CD4-positive, alpha-beta T cell treated with Interleukin-17A for 1 hour (primary cell): ENCODE measurements around the gene CAB39.

Source experiments
- DNase-seq: peaks from one replicate; pipeline ENCODE4 v3.0.0-alpha.2; 2020

The CAB39 gene

GRCh38 chr2:230864605-230865306, 152.1 kb downstream of the CAB39 start, which contains the start of gene ITM2C:
ITM2C (plus strand) TSS chr2:230864942; CDS start chr2:230865026, 84 bp downstream.
- DNase-seq = peak; percentile 76

- DNase-seq = no peak
Observed at GRCh38 chr2:230865307-230865765, 152.7 kb downstream of the CAB39 start.

GRCh38 chr2:230865766-230866755, 153.4 kb downstream of the CAB39 start:
- DNase-seq = peak; percentile 32

- peak; percentile 75 for DNase-seq
Observed at GRCh38 chr2:230866756-230867523, 154.3 kb downstream of the CAB39 start.

- no peak for DNase-seq
Observed at GRCh38 chr2:230868161-230868946, 155.7 kb downstream of the CAB39 start.

- DNase-seq = no peak
Observed at GRCh38 chr2:230868947-230869913, 156.6 kb downstream of the CAB39 start.

- DNase-seq = no peak
Observed at GRCh38 chr2:230869914-230870543, 157.4 kb downstream of the CAB39 start.
